Measurements from ENCODE around the gene LSM14B.

GRCh38 chr20:62160253-62160652, 38.0 kb downstream of the LSM14B start:
- no peak for TF ChIP-seq EZH2 (IDR thresholded peaks at IDR 0.05)
- TF ChIP-seq POLR2AphosphoS5 (IDR thresholded peaks at IDR 0.05; ENCODE audit: borderline replicate concordance, low read depth, low read length): no peak

All from SK-N-MC (cell line).